ENCODE results near the gene MFSD1. TPM values are rescaled to one million over a fixed set of nuclear protein-coding genes. Genes with fewer than 3 reads are reported as not detected.
A peak's percentile ranks its signal among the peaks of the same experiment; 100 is the strongest.

MFSD1 gene
- polyA plus RNA-seq, 1 of the 3 experiments (the other 2 are of a cell fraction), result 44.9 TPM

DNA sequence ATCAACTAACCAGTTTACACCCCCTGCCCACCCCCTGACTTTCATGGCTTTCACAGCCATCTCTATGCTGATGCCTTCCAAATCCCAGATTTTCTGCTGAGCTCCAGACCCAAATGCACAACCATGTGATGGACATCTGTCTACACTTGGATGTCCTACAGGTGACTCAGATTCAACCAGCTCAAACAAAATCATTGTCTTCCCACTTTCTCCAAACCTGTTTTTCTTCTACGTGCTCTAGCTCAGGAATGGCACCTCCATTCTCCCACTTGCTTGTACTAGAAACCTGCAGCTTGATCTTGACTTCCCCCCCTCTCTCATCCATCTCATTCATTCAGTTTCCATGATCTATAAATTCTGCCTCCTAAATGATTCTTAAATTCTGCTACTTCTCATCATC, 35.5 kb upstream of the MFSD1 start:
- H3K9ac ChIP-seq, result no peak overlapping the region
- no peak for DNase-seq
- H2AFZ ChIP-seq (ENCODE audit: low read depth), result no peak overlapping the region
- H4K20me1 ChIP-seq (ENCODE audit: insufficient read depth), result no peaks in the 10 kb centered on the region
- no peak overlapping the region for H3K4me2 ChIP-seq
- no peak overlapping the region for H3K4me3 ChIP-seq (ENCODE audit: low read depth in 2 of 2, low read length in 1 of 2)
- no peaks in the 10 kb centered on the region for H3K9me3 ChIP-seq
- no peak for TF ChIP-seq ELF1 (IDR thresholded peaks at IDR 0.05)
- TF ChIP-seq, protein P1, sequence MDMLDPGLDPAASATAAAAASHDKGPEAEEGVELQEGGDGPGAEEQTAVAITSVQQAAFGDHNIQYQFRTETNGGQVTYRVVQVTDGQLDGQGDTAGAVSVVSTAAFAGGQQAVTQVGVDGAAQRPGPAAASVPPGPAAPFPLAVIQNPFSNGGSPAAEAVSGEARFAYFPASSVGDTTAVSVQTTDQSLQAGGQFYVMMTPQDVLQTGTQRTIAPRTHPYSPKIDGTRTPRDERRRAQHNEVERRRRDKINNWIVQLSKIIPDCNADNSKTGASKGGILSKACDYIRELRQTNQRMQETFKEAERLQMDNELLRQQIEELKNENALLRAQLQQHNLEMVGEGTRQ (IDR thresholded peaks at IDR 0.05; ENCODE audit: borderline replicate concordance, low read depth, low read length), result no peak
- TF ChIP-seq, protein P2, sequence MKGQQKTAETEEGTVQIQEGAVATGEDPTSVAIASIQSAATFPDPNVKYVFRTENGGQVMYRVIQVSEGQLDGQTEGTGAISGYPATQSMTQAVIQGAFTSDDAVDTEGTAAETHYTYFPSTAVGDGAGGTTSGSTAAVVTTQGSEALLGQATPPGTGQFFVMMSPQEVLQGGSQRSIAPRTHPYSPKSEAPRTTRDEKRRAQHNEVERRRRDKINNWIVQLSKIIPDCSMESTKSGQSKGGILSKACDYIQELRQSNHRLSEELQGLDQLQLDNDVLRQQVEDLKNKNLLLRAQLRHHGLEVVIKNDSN (IDR thresholded peaks at IDR 0.05; ENCODE audit: borderline replicate concordance, low read depth), result no peak
- no peak for TF ChIP-seq FOXJ3 (CRISPR knock-in tag; IDR thresholded peaks at IDR 0.05)
- no peak for TF ChIP-seq RAD21 (IDR thresholded peaks at IDR 0.05; ENCODE audit: low read length)
- no peak for TF ChIP-seq POLR2AphosphoS5 (IDR thresholded peaks at IDR 0.05; ENCODE audit: low read depth, low read length)
- TF ChIP-seq SIN3A (IDR thresholded peaks at IDR 0.05; ENCODE audit: borderline replicate concordance, low read depth, low read length), result no peak
- no peak for TF ChIP-seq EP300 (IDR thresholded peaks at IDR 0.05; ENCODE audit: borderline replicate concordance in 1 of 2, low read depth in 1 of 2, low read length in 1 of 2)
- TF ChIP-seq FOSL2 (IDR thresholded peaks at IDR 0.05; ENCODE audit: borderline replicate concordance, low read depth), result no peak
- TF ChIP-seq, protein P3, sequence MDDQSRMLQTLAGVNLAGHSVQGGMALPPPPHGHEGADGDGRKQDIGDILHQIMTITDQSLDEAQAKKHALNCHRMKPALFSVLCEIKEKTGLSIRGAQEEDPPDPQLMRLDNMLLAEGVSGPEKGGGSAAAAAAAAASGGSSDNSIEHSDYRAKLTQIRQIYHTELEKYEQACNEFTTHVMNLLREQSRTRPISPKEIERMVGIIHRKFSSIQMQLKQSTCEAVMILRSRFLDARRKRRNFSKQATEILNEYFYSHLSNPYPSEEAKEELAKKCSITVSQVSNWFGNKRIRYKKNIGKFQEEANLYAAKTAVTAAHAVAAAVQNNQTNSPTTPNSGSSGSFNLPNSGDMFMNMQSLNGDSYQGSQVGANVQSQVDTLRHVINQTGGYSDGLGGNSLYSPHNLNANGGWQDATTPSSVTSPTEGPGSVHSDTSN (IDR thresholded peaks at IDR 0.05), result no peak
- no peak for TF ChIP-seq RFX5 (IDR thresholded peaks at IDR 0.05; ENCODE audit: low read length)
- TF ChIP-seq, protein P4, sequence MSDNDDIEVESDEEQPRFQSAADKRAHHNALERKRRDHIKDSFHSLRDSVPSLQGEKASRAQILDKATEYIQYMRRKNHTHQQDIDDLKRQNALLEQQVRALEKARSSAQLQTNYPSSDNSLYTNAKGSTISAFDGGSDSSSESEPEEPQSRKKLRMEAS (IDR thresholded peaks at IDR 0.05; ENCODE audit: low read depth), result no peak
- no peak for TF ChIP-seq CHD2 (IDR thresholded peaks at IDR 0.05; ENCODE audit: low read length, partially characterized antibody)
- H3K4me1 ChIP-seq (ENCODE audit: control insufficient read depth in 1 of 2, insufficient read depth in 2 of 2, low read depth in 1 of 2, low read length in 1 of 2), result peaks cover 4 to 29% of the 10 kb centered on the region in 2 experiments; a peak in 3 of 4 replicates
- no peaks in the 10 kb centered on the region for H3K79me2 ChIP-seq (ENCODE audit: insufficient read depth)
- H3K27me3 ChIP-seq (ENCODE audit: insufficient read depth), result no peaks in the 10 kb centered on the region
- 89% methylated on average over 1 of the region's 1 CpG for WGBS (ENCODE audit: low lambda C conversion rate)
- no peaks in the 10 kb centered on the region for H3K36me3 ChIP-seq (replicated peaks in 1 of 2; ENCODE audit: control insufficient read depth in 1 of 2, insufficient read depth in 2 of 2, low read length in 1 of 2)
- no peak overlapping the region for H3K27ac ChIP-seq (ENCODE audit: low read depth in 2 of 2, low read length in 1 of 2)
- H3F3A ChIP-seq (replicated peaks; ENCODE audit: insufficient read depth), result peaks cover 6% of the 10 kb centered on the region
- POLR2A ChIA-PET, result no interaction called here
- no peaks in the 10 kb centered on the region for H3K9me2 ChIP-seq
- CTCF ChIA-PET, result interaction anchor here (1.3 to 5.8 kb wide), 4 partner anchors 23 to 107 kb away, joined by 3 to 29 read pairs (median 6); no protein-coding TSS in a partner anchor

DNA sequence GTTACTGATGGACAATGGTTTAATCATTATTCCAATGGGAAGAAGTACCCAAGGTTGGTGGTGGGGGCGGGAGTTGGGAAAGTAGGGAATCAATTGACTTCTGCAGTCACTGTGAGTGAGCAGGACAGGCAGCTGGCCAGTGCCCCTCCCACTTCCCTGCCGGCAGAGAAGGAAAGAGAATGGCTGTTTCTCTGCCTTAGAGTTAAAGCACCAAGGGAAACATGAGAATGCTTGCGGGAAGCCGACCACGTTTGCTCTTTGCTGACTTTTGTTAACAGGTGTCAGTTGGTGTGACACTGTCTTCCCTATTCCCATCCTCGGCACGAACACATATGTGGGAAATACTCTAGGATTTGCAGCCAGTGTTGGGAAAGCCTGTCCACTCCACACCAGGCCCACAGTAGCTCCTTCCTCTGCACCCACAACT, 33.5 kb upstream of the MFSD1 start:
- H3K4me3 ChIP-seq (ENCODE audit: low read depth in 2 of 2, low read length in 1 of 2), result no peak overlapping the region
- peaks cover 6% of the 10 kb centered on the region for H3F3A ChIP-seq (replicated peaks; ENCODE audit: insufficient read depth)
- DNase-seq, result no peak
- 65% methylated on average over 7 of the region's 7 CpGs for WGBS (ENCODE audit: low lambda C conversion rate)
- H3K36me3 ChIP-seq (replicated peaks in 1 of 2; ENCODE audit: control insufficient read depth in 1 of 2, insufficient read depth in 2 of 2, low read length in 1 of 2), result no peaks in the 10 kb centered on the region
- ChIA-PET CTCF (interaction anchor here (1.0 to 5.8 kb wide), 3 partner anchors 9 to 40 kb away, joined by 3 to 29 read pairs (median 3); no protein-coding TSS in a partner anchor), POLR2A (no interaction called here)
- no peaks in the 10 kb centered on the region for H3K79me2 ChIP-seq (ENCODE audit: insufficient read depth)
- H4K20me1 ChIP-seq (ENCODE audit: insufficient read depth), result no peaks in the 10 kb centered on the region
- H2AFZ ChIP-seq (ENCODE audit: low read depth), result no peak overlapping the region
- no peaks in the 10 kb centered on the region for H3K9me2 ChIP-seq
- peak overlapping the region; percentile 28 for H3K4me2 ChIP-seq
- H3K27ac ChIP-seq (ENCODE audit: low read depth in 2 of 2, low read length in 1 of 2), result peak overlapping the region in 1 of 2 experiments; percentile 75; a peak in 2 of 4 replicates
- H3K4me1 ChIP-seq (ENCODE audit: control insufficient read depth in 1 of 2, insufficient read depth in 2 of 2, low read depth in 1 of 2, low read length in 1 of 2), result peaks cover 4 to 29% of the 10 kb centered on the region in 2 experiments; a peak in 3 of 4 replicates
- H3K27me3 ChIP-seq (ENCODE audit: insufficient read depth), result no peaks in the 10 kb centered on the region
- no peak overlapping the region for H3K9ac ChIP-seq
- no peaks in the 10 kb centered on the region for H3K9me3 ChIP-seq
- TF ChIP-seq, protein P5, sequence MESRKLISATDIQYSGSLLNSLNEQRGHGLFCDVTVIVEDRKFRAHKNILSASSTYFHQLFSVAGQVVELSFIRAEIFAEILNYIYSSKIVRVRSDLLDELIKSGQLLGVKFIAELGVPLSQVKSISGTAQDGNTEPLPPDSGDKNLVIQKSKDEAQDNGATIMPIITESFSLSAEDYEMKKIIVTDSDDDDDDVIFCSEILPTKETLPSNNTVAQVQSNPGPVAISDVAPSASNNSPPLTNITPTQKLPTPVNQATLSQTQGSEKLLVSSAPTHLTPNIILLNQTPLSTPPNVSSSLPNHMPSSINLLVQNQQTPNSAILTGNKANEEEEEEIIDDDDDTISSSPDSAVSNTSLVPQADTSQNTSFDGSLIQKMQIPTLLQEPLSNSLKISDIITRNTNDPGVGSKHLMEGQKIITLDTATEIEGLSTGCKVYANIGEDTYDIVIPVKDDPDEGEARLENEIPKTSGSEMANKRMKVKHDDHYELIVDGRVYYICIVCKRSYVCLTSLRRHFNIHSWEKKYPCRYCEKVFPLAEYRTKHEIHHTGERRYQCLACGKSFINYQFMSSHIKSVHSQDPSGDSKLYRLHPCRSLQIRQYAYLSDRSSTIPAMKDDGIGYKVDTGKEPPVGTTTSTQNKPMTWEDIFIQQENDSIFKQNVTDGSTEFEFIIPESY (IDR thresholded peaks at IDR 0.05; ENCODE audit: borderline replicate concordance, low read depth), result no peak
- TF ChIP-seq, protein P3 (IDR thresholded peaks at IDR 0.05), result no peak
- no peak for TF ChIP-seq RXRA (IDR thresholded peaks at IDR 0.05; ENCODE audit: borderline replicate concordance, low read depth)
- TF ChIP-seq, protein P4 (IDR thresholded peaks at IDR 0.05; ENCODE audit: low read depth), result no peak
- no peak for TF ChIP-seq NFIC (IDR thresholded peaks at IDR 0.05; ENCODE audit: borderline replicate concordance)
- TF ChIP-seq, protein P6, sequence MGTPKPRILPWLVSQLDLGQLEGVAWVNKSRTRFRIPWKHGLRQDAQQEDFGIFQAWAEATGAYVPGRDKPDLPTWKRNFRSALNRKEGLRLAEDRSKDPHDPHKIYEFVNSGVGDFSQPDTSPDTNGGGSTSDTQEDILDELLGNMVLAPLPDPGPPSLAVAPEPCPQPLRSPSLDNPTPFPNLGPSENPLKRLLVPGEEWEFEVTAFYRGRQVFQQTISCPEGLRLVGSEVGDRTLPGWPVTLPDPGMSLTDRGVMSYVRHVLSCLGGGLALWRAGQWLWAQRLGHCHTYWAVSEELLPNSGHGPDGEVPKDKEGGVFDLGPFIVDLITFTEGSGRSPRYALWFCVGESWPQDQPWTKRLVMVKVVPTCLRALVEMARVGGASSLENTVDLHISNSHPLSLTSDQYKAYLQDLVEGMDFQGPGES (IDR thresholded peaks at IDR 0.05; ENCODE audit: low read depth, low read length), result no peak
- TF ChIP-seq SIN3A (IDR thresholded peaks at IDR 0.05; ENCODE audit: borderline replicate concordance, low read depth, low read length), result no peak
- TF ChIP-seq FOSL2 (IDR thresholded peaks at IDR 0.05; ENCODE audit: borderline replicate concordance, low read depth), result no peak
- no peak for TF ChIP-seq GABPA (IDR thresholded peaks at IDR 0.05; ENCODE audit: low read depth)
- TF ChIP-seq CHD2 (IDR thresholded peaks at IDR 0.05; ENCODE audit: low read length, partially characterized antibody), result no peak
- no peak for TF ChIP-seq TAF1 (IDR thresholded peaks at IDR 0.05; ENCODE audit: borderline replicate concordance, low read depth, low read length)

All from SK-N-SH (cell line).